Activated CD8-positive, alpha-beta memory T cell treated with anti-CD3 and anti-CD28 coated beads for 24 hours (primary cell): ENCODE measurements around the gene UBE4B.

ENCODE experiments used
- DNase-seq: peaks from one replicate; pipeline ENCODE4 v3.0.0-alpha.2; 2020

UBE4B gene

DNA sequence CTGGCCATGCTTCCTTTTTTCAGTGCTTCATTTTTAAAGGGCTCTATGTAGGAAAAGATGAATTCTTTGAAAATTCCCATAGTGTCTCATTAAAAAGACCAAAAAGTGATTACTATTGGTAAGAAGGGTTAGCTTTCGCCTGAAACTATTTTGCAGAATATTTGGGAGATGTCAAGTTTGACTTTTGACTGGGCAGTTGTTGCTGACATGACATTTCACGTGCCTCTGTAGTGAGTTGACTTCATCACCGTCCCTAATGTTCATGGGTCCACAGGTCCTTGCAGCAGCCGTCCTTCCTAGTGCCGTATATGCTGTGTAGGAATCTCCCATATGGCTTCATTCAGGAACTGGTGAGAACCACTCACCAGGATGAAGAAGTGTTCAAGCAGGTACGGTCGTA, 88.9 kb downstream of the UBE4B start:
- DNase-seq: no peak

- DNase-seq: no peak
These were observed 90.2 kb downstream of the UBE4B start for GRCh38 chr1:10122926-10123325.

DNA sequence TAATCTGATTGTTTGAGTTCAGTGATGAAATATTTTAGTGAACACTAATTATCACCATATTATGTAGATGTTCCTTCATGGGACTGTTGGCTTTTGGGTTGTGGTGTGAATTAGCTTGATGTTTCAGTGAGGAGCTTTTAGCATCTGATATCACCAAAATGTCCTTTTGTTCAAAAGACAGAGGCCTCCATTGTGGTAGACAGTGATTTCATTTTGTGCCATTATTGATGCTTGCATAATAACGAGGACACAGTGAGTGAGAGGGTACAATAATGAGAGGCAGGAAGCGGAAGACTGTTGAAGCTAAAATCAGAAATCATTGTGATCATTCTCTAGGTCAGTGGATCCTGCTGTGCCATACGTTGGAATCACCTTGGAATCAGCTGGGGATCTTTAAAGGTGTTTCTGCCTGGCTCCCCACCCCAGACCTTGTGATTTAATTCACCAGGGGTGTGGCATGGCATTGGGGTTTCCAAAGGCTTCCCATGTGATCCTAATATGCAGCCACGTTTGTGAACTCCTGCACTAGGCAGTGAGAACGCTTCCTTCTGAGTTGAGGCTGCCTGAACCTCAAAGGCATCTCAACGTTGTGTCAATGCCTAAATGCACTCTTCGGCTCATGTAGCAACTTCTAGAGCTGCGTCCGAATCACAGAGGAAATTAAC, 95.5 kb downstream of the UBE4B start:
- no peak for DNase-seq

GRCh38 chr1:10132316-10132715, 99.6 kb downstream of the UBE4B start:
- no peak for DNase-seq

DNA sequence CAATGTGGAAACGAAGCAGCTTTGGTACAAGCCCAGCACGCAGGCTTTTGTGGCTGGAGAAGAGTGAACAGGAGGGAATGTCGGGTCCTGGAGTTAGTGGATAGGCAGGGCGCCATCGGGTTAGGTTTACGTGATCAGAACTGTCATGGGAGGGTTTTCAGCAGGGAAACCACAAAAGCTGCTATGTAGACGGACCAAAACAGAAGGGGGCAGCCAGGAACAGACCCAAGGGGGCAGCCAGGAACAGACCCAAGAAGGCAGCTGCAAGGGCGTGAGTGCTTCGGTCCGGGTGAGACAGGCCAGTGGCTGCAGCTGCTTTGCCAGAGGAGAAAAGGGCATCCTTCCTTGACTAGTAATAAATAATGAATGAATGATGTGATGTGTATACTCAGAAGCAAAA, 100.1 kb downstream of the UBE4B start:
- no peak for DNase-seq

GRCh38 chr1:10140981-10141380, 108.2 kb downstream of the UBE4B start:
- no peak for DNase-seq

DNA sequence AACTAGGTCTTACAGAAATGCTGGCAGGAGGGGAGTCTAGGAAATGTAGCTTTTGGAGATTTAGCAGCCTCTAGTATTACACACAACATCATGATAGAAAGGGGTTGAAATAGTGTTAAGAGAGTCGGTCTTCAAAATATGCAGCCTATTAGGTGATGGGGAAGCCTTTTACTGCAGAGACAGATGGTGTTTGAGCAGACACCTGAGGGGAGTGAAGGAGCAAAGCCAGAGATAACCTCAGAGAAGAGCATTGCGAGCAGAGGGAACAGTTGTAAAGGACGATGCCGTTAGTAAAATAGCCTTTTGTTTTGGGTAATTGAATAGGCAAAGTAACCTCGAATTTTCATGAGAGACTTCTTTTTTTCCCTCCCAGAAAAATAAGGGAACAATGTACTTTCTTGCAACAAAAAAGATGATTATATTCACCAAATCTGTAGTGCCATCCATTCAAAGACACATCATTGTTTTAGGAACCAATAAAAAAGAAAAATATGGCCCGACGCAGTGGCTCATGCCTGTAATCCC, 111.3 kb downstream of the UBE4B start:
- no peak for DNase-seq

- DNase-seq: no peak
These were observed 113.6 kb downstream of the UBE4B start for GRCh38 chr1:10146391-10146790.

- DNase-seq: no peak
These were observed 116.5 kb downstream of the UBE4B start for GRCh38 chr1:10149231-10149630.

DNA sequence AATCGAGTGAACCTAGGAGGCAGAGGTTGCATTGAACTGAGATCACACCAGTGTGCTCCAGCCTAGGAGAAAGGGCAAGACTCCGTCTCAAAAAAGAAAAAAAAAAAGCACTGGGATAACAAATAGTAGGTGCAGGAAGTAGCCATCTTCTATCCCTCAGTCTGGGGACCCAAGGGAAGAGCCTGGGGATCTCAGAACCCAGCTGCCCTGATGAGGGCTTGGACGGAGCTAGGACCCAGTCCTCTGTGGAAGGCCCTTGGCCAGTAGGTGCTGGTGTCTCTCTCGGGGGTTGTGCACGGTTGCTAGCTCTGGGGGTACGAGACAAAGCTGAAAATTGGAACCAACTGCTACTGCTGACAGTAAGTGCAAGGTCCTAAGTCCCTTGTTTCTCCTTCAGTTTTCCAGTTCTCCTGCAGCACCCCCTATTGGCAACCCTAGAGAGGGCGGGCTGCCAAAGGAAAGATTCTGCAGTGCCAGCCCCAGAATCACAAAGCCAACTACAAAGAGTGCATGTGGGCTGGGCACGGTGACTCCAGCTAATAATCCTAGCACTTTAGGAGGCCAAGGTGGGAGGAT, 120.0 kb downstream of the UBE4B start:
- DNase-seq: peak; percentile 66

- no peak for DNase-seq
These were observed 122.4 kb downstream of the UBE4B start for GRCh38 chr1:10155087-10155712.

DNA sequence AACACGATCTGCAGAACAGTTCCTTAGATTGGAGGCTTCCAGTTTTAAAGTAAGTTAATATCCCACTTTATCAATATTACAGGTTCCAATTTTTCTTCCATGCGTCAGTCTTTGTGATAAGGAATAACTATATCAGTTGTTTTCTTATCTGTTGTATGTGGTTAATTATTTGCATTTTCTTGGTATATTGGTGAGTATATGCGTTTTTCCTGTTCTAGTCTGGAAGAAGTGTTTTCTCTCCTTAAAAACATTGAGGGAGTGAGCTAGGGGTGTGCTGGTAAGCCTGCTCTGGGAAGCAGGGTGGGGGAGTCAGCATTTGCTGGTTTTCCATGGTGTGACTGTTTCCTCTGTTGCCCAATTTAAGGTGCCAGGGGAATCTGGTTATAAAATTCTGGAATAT, 127.4 kb downstream of the UBE4B start:
- no peak for DNase-seq

GRCh38 chr1:10160907-10161490, 128.2 kb downstream of the UBE4B start:
- DNase-seq: no peak

- no peak for DNase-seq
These were observed 129.0 kb downstream of the UBE4B start for GRCh38 chr1:10161541-10162290.

DNA sequence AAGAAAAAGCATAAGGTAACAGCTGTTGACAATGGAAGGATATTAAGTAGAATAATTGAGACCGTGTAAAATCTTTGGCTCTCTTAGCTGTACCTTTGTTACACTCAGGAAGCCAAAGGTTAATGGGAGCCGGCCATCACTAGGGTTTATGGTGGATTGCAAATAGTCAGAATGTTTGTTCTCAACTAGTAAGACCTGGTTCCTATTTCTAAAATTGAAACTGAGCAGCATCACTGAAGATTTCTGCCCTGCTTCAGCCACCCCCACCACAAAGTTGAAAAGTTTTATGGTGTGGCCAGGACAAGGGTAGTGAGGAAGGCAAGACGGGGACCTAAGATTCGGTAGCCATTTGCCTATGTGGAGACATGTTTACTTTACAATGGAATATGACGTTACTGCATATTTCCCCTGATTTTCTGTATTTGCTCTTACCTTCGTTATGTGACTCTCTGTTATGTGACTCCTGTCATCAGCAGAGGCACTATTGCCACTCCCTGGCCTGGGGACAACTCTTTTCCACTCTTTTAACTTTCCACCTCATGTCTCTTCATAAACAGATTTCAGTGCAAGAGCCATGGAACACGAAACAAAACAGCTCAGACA, 136.3 kb downstream of the UBE4B start:
- no peak for DNase-seq

- no peak for DNase-seq
These were observed 137.4 kb downstream of the UBE4B start for GRCh38 chr1:10170239-10170574.

DNA sequence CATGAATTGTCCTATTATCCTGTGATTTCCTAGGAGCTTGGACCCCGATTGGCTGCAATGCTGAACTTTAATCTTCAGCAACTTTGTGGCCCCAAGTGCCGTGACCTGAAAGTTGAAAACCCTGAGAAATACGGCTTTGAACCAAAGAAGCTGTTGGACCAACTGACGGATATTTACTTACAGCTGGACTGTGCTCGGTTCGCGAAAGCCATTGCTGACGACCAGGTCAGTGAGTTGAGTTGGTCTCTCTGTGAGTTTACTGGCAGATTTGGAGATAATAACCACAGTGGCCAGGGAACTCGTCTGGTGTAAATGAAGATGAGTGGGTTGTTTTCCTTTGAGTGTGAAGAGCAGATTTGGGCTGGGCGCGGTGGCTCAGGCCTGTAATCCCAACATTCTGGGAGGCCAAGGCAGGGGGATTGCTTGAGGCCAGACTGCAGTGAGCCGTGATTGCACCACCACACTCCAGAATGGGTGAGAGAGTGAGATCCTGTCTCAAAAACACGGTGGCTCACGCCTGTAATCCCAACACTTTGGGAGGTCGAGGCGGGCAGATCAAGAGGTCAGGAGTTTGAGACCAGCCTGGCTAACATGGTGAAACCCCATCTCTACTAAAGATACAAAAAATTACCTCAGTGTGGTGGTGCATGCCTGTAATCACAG, 138.5 kb downstream of the UBE4B start:
- DNase-seq: no peak

- no peak for DNase-seq
These were observed 139.4 kb downstream of the UBE4B start for GRCh38 chr1:10171995-10172669.

GRCh38 chr1:10173582-10173981, 140.8 kb downstream of the UBE4B start:
- no peak for DNase-seq

- no peak for DNase-seq
These were observed 145.1 kb downstream of the UBE4B start for GRCh38 chr1:10177876-10178275.

GRCh38 chr1:10178597-10179405, 146.0 kb downstream of the UBE4B start:
- DNase-seq: no peak
